ENCODE results near the gene L3MBTL3.
"Not testable (repeated sequence)": the region's sequence is repeated elsewhere in the genome, so short reads cannot be mapped to it uniquely, and the experiment has no call there.

L3MBTL3 gene

GRCh38 chr6:130167655-130168054 is 149.3 kb downstream of the L3MBTL3 start:
- in situ Hi-C loops (cut with MboI; ENCODE audit: low sequenced_read_pairs): no loop called here

GRCh38 chr6:130170160-130170559 is 151.8 kb downstream of the L3MBTL3 start:
- in situ Hi-C loops (cut with MboI; ENCODE audit: low sequenced_read_pairs): not testable (repeated sequence)

- in situ Hi-C loops (cut with MboI; ENCODE audit: low sequenced_read_pairs): not testable (repeated sequence)
Measured at GRCh38 chr6:130173377-130174004, 155.1 kb downstream of the L3MBTL3 start.

DNA sequence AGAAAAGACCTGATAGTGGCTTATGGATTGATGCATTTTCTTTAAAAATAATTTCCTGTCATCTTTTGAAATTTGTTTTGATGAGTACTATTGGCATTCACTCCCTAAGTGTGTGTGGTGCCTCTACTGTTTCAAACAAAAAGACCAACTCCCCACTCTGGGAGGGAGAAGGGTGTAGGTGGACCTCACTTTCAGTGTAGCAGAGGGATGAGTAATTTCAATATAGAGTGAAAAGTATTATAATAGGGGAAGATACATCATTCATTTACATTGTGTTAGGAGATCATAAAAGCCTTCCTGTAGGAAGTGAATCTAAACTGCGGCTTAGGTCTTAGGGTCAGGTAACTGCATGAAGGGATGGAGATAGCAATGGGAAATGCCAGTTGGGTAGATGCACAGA is 158.0 kb downstream of the L3MBTL3 start:
- in situ Hi-C loops (cut with MboI; ENCODE audit: low sequenced_read_pairs): no loop called here

DNA sequence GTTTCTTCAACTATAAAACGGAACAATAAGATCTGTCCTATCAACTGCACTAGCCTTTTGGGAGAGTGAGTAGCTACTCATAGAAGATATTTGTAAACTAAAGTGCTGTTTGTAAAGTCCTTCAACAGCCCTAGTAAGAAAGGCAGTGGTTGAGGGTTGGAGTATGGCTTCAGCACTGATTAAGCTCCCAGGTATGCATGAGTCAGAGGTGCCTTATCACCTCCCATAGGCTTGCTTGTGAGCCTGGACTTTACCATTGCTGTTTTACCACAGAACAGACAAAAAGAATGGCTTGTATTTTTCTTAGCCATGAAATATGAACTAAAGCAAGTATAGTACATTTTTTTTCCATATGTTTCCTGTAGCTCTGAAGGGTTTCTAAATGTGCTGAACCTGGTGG is 160.3 kb downstream of the L3MBTL3 start:
- in situ Hi-C loops (cut with MboI; ENCODE audit: low sequenced_read_pairs): no loop called here

DNA sequence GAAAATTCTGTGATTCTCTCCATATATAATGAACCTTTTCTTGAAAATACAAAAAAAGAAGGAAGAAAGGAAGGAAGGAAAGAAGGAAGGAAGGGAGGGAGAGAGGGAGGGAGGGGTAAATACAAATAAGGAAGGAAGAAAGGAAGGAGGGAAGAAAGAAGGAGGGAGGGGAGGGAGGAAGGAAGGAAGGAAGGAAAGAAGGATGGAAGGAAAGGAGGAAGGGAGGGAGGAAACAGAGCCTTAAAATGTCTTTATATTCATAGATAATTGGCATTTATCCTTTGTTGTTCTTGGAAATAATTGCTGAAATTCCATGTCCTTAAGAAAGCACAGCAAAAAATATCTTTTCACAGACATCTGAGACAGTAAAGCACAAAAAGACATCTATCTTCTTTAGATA is 164.1 kb downstream of the L3MBTL3 start:
- in situ Hi-C loops (cut with MboI; ENCODE audit: low sequenced_read_pairs): no loop called here

DNA sequence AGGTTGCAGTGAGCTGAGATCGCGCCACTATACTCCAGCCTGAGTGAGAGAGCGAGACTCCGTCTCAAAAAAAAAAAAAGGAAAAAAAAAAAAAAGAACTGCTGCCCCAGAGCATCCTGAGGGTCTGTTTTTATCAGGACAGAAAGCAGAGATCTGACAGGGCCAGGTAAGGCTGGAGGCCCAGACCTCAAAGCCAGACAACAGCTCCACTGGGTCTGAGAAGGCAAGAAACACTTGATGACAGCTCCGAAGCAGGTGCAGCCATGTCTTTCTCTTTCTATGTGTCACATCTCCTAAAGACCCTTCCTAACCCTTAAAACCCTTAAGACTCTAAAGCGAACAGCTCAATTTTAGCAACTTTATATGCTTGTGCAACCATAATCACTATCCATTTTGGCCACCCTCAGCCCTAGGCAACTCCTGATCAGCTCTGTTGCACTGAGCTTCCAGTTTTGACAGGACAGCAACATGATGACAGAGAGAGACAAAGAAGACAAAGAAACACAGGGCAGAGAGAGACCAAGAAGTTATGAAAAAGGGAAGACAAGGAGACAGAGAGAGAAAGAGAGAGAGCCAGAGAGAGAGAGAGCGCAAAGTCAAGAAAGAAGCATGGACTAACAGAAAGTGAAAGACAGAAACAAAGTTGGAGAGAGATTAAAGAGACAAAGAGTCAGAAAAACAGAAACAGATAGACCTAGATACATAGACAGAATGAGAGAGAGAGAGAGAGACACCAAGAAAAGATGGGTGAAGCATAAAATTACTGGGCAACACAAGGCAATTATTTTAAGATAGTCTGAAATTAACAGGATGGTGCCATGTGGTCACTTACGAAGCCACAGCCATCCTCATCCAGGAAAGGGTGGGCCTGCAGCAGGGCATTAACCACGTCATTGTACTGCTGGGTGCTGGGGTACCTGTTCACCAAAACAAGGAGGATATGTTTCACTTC is 165.2 kb downstream of the L3MBTL3 start:
- in situ Hi-C loops (cut with MboI; ENCODE audit: low sequenced_read_pairs): no loop called here

GRCh38 chr6:130185658-130186057 is 167.3 kb downstream of the L3MBTL3 start:
- in situ Hi-C loops (cut with MboI; ENCODE audit: low sequenced_read_pairs): no loop called here

- in situ Hi-C loops (cut with MboI; ENCODE audit: low sequenced_read_pairs): no loop called here
Measured at GRCh38 chr6:130187335-130188206, 169.2 kb downstream of the L3MBTL3 start.

GRCh38 chr6:130188207-130188899 is 170.0 kb downstream of the L3MBTL3 start:
- in situ Hi-C loops (cut with MboI; ENCODE audit: low sequenced_read_pairs): no loop called here

GRCh38 chr6:130189531-130190397 is 171.4 kb downstream of the L3MBTL3 start:
- in situ Hi-C loops (cut with MboI; ENCODE audit: low sequenced_read_pairs): no loop called here

Data from HL-60/S4 (cell line).